SK-N-SH treated with all-trans-retinoic acid at 6 μM for 48 hours (cell line): ENCODE measurements around the gene BICC1.

Experiments
- ATAC-seq: fragments of 200-7000 bp; cut with Tn5 transposase; 3 replicates; pipeline ENCODE4 v1.9.1; 2020; ENCODE audit warnings: mild to moderate bottlenecking, moderate library complexity
- ARNTL ChIP-seq: fragments of 450-650 bp; formaldehyde crosslinking; IDR thresholded peaks from 2 replicates; pipeline ENCODE4 v1.5.0; 2020; ENCODE audit warnings: low read depth, mild to moderate bottlenecking, moderate library complexity, borderline replicate concordance
- BACH2 ChIP-seq: fragments of 250-450 bp; sonication (Bioruptor Pico); IDR thresholded peaks from 2 replicates; pipeline ENCODE4 v1.9.0; 2021; ENCODE audit warnings: mild to moderate bottlenecking, borderline replicate concordance
- CSDC2 ChIP-seq: fragments of 250-450 bp; sonication (Bioruptor Pico); IDR thresholded peaks from 2 replicates; pipeline ENCODE4 v1.5.0; 2020; ENCODE audit warnings: mild to moderate bottlenecking, moderate library complexity
- GLIS3 ChIP-seq: fragments of 250-450 bp; sonication (Bioruptor Pico); IDR thresholded peaks from 2 replicates; pipeline ENCODE4 v1.5.0; 2020; ENCODE audit warnings: mild to moderate bottlenecking, moderate library complexity
- ISL1 ChIP-seq: fragments of 250-450 bp; sonication (Bioruptor Pico); IDR thresholded peaks from 2 replicates; pipeline ENCODE4 v2.1.2; 2022; ENCODE audit warnings: mild to moderate bottlenecking, moderate library complexity
- PPARA ChIP-seq: fragments of 250-450 bp; sonication (Bioruptor Pico); IDR thresholded peaks from 2 replicates; pipeline ENCODE4 v1.5.0; 2020; ENCODE audit warnings: mild to moderate bottlenecking, borderline replicate concordance
- RARB ChIP-seq: fragments of 250-450 bp; sonication (Bioruptor Pico); IDR thresholded peaks from 2 replicates; pipeline ENCODE4 v1.8.0; 2021; ENCODE audit warnings: mild to moderate bottlenecking, moderate library complexity
- SNAI2 ChIP-seq: fragments of 250-450 bp; sonication (Bioruptor Pico); IDR thresholded peaks from 2 replicates; pipeline ENCODE4 v1.5.0; 2020; ENCODE audit warnings: mild to moderate bottlenecking, moderate library complexity
- TCF4 ChIP-seq: fragments of 250-450 bp; sonication (Bioruptor Pico); IDR thresholded peaks from 2 replicates; pipeline ENCODE4 v1.8.0; 2021; ENCODE audit warnings: mild to moderate bottlenecking, moderate library complexity, borderline replicate concordance
- ZC3H10 ChIP-seq: fragments of 250-450 bp; sonication (Bioruptor Pico); IDR thresholded peaks from 2 replicates; pipeline ENCODE4 v1.5.1; 2021; ENCODE audit warnings: mild to moderate bottlenecking, moderate library complexity
- ZFP3 ChIP-seq: fragments of 250-450 bp; sonication (Bioruptor Pico); IDR thresholded peaks from 2 replicates; pipeline ENCODE4 v1.5.0; 2020; ENCODE audit warnings: mild to moderate bottlenecking, moderate library complexity
- ZFP30 ChIP-seq: fragments of 450-650 bp; formaldehyde crosslinking; IDR thresholded peaks from 2 replicates; pipeline ENCODE4 v1.5.0; 2022; ENCODE audit warnings: mild to moderate bottlenecking, moderate library complexity
- ZNF565 ChIP-seq: fragments of 450-650 bp; formaldehyde crosslinking; conservative IDR thresholded peaks from 2 replicates; pipeline ENCODE4 v1.5.0; 2020; ENCODE audit warnings: low read depth, mild to moderate bottlenecking, moderate library complexity
- ZNF70 ChIP-seq: fragments of 450-650 bp; formaldehyde crosslinking; IDR thresholded peaks from 2 replicates; pipeline ENCODE4 v1.5.0; 2020; ENCODE audit warnings: mild to moderate bottlenecking, moderate library complexity
- ZNF8 ChIP-seq: fragments of 450-650 bp; formaldehyde crosslinking; IDR thresholded peaks from 2 replicates; pipeline ENCODE4 v1.5.0; 2020; ENCODE audit warnings: mild to moderate bottlenecking, moderate library complexity
- TF ChIP-seq, protein P1 (sequence below): fragments of 250-450 bp; sonication (Bioruptor Pico); IDR thresholded peaks from 2 replicates; pipeline ENCODE4 v1.5.0; 2020; ENCODE audit warnings: mild to moderate bottlenecking, moderate library complexity
- TF ChIP-seq, protein P2 (sequence below): fragments of 250-450 bp; sonication (Bioruptor Pico); IDR thresholded peaks from 2 replicates; pipeline ENCODE4 v1.5.1; 2020; ENCODE audit warnings: low read depth, mild to moderate bottlenecking, moderate library complexity
- TF ChIP-seq, protein P3 (sequence below): fragments of 250-450 bp; sonication (Bioruptor Pico); IDR thresholded peaks from 2 replicates; pipeline ENCODE4 v1.8.0; 2021; ENCODE audit warnings: low read depth, mild to moderate bottlenecking, moderate library complexity, borderline replicate concordance
- TF ChIP-seq, protein P4 (sequence below): fragments of 250-450 bp; sonication (Bioruptor Pico); IDR thresholded peaks from 2 replicates; pipeline ENCODE4 v1.5.1; 2021; ENCODE audit warnings: mild to moderate bottlenecking, moderate library complexity

BICC1 gene

DNA sequence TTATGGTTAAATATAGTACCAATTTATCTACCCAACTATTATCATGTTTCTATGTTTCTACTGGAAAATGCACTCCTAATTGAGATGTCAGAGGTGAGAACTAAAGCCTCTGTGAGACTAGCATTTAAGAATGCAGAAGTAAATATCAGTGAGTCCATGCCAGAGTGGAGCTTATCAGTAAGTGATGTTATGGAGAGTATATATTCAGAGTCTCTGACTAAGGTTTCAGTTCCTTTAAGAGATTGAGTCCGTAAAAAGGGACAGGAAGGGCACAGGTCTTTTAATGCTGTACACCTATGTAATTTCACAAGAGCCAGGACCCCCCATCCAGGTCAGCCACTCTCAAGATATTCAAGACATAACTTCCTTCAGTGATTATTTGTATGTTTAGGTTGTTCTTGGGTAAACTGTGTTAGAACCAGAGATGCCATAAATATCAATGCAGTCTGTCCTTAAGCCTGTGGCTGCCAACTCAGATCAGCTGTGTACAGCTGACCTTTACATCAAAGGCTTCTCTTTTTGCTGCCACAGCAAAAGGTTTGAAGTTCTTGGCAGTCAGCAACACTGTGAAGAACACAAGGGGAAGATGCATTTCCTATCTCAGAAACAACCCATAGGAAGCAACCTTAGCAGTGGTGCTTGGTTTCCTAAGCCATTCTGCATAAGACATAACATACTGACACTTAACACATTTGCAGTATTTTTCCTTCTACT, 244.8 kb downstream of the BICC1 start:
- TF ChIP-seq ARNTL (CRISPR knock-in tag) (no peak), ZFP3 (CRISPR knock-in tag) (no peak), ZNF565 (CRISPR knock-in tag) (no peak)
- TF ChIP-seq, all 23 proteins: peak for 0
- no peak for ATAC-seq

DNA sequence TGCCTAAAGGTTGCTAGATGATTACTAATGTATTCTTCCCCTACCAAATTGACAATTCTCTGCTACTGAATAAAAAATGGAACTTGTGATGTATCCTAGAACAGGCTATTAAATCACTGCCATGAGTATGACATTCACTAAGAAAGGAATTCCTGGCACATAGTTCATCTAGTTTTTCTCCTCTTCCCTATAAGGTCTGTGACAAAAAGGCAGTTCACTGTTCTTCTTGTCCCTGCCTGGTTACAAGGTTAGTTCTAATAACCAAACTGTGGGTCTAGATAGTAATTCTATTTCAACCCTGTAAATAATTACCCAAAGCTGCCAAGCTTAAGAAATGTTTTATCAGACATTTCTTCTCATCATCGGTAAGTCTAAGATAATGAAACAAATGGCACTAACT, 245.6 kb downstream of the BICC1 start:
- TF ChIP-seq RARB (CRISPR knock-in tag) (no peak), SNAI2 (CRISPR knock-in tag) (no peak), CSDC2 (CRISPR knock-in tag) (no peak), ISL1 (no peak), PPARA (CRISPR knock-in tag) (no peak), ARNTL (CRISPR knock-in tag) (no peak), ZNF70 (no peak), ZNF565 (CRISPR knock-in tag) (no peak), BACH2 (CRISPR knock-in tag) (no peak), ZC3H10 (no peak), ZFP3 (CRISPR knock-in tag) (no peak), GLIS3 (CRISPR knock-in tag) (no peak), TCF4 (CRISPR knock-in tag) (no peak), ZNF8 (CRISPR knock-in tag) (no peak)
- TF ChIP-seq, protein P1, sequence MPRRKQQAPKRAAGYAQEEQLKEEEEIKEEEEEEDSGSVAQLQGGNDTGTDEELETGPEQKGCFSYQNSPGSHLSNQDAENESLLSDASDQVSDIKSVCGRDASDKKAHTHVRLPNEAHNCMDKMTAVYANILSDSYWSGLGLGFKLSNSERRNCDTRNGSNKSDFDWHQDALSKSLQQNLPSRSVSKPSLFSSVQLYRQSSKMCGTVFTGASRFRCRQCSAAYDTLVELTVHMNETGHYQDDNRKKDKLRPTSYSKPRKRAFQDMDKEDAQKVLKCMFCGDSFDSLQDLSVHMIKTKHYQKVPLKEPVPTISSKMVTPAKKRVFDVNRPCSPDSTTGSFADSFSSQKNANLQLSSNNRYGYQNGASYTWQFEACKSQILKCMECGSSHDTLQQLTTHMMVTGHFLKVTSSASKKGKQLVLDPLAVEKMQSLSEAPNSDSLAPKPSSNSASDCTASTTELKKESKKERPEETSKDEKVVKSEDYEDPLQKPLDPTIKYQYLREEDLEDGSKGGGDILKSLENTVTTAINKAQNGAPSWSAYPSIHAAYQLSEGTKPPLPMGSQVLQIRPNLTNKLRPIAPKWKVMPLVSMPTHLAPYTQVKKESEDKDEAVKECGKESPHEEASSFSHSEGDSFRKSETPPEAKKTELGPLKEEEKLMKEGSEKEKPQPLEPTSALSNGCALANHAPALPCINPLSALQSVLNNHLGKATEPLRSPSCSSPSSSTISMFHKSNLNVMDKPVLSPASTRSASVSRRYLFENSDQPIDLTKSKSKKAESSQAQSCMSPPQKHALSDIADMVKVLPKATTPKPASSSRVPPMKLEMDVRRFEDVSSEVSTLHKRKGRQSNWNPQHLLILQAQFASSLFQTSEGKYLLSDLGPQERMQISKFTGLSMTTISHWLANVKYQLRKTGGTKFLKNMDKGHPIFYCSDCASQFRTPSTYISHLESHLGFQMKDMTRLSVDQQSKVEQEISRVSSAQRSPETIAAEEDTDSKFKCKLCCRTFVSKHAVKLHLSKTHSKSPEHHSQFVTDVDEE (CRISPR knock-in tag): no peak
- TF ChIP-seq, protein P2, sequence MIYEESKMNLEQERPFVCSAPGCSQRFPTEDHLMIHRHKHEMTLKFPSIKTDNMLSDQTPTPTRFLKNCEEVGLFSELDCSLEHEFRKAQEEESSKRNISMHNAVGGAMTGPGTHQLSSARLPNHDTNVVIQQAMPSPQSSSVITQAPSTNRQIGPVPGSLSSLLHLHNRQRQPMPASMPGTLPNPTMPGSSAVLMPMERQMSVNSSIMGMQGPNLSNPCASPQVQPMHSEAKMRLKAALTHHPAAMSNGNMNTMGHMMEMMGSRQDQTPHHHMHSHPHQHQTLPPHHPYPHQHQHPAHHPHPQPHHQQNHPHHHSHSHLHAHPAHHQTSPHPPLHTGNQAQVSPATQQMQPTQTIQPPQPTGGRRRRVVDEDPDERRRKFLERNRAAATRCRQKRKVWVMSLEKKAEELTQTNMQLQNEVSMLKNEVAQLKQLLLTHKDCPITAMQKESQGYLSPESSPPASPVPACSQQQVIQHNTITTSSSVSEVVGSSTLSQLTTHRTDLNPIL (CRISPR knock-in tag): no peak
- TF ChIP-seq, protein P3, sequence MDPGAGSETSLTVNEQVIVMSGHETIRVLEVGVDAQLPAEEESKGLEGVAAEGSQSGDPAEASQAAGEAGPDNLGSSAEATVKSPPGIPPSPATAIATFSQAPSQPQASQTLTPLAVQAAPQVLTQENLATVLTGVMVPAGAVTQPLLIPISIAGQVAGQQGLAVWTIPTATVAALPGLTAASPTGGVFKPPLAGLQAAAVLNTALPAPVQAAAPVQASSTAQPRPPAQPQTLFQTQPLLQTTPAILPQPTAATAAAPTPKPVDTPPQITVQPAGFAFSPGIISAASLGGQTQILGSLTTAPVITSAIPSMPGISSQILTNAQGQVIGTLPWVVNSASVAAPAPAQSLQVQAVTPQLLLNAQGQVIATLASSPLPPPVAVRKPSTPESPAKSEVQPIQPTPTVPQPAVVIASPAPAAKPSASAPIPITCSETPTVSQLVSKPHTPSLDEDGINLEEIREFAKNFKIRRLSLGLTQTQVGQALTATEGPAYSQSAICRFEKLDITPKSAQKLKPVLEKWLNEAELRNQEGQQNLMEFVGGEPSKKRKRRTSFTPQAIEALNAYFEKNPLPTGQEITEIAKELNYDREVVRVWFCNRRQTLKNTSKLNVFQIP (CRISPR knock-in tag): no peak
- TF ChIP-seq, protein P4, sequence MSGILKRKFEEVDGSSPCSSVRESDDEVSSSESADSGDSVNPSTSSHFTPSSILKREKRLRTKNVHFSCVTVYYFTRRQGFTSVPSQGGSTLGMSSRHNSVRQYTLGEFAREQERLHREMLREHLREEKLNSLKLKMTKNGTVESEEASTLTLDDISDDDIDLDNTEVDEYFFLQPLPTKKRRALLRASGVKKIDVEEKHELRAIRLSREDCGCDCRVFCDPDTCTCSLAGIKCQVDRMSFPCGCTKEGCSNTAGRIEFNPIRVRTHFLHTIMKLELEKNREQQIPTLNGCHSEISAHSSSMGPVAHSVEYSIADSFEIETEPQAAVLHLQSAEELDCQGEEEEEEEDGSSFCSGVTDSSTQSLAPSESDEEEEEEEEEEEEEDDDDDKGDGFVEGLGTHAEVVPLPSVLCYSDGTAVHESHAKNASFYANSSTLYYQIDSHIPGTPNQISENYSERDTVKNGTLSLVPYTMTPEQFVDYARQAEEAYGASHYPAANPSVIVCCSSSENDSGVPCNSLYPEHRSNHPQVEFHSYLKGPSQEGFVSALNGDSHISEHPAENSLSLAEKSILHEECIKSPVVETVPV: no peak
- no peak for ATAC-seq

DNA sequence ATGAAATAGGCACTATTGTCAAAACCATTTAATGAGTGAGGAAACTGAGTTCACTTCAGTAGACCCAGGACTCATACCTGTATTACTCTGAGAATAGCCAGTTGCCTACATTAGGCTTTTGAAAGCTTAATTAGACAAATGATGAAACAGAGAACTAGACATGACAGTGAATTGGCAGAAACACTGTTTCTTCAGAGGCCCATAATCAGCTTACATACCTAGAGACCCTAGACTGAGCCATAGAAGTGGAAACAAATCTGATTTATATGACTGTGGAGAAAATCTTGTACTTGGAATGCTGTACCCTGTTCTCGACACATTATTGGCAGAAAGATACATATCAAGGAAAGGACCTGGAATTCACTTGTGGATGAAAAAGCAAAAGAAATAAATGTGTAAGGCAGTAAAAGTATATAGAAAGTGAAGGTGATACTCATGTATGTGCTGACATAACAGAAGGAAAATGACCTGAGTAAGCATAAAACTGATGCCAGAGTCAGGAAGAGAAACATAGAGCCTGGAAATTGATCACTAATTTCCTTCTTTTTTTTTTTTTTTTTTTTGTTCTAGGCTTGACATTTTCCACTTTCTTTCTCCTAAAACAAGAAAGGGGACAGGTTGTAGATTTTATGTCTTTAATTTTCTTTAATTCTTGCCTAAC, 251.5 kb downstream of the BICC1 start:
- TF ChIP-seq ARNTL (CRISPR knock-in tag) (no peak), ISL1 (peak; percentile 90)
- peak; percentile 87 for ATAC-seq

DNA sequence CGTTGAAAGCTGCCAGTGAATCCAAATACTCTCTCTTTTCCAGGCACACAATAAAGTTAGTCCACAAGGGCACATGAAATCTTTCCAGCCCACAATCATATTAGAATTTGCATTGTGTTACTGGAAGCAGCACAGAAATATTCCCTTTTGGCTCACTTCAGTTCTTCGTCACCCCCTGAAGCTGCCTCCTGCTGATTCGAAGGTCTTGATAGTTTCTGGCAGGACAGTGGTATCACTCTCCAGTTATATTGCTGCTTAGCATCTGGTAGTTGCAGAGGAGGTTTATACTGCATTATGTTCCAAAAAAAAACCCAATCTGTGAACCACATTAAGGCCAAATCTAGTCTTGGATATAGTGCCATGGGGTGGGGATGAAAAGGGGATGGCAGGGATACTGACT, 253.2 kb downstream of the BICC1 start:
- ATAC-seq: no peak
- TF ChIP-seq ZC3H10 (no peak), ZFP3 (CRISPR knock-in tag) (no peak), ZFP30 (CRISPR knock-in tag) (no peak), ZNF565 (CRISPR knock-in tag) (no peak)
- TF ChIP-seq, protein P3 (CRISPR knock-in tag): no peak
